Measurements from ENCODE around the gene PRKCE.
A peak's percentile ranks its signal among the peaks of the same experiment; 100 is the strongest.

Gene PRKCE

DNA sequence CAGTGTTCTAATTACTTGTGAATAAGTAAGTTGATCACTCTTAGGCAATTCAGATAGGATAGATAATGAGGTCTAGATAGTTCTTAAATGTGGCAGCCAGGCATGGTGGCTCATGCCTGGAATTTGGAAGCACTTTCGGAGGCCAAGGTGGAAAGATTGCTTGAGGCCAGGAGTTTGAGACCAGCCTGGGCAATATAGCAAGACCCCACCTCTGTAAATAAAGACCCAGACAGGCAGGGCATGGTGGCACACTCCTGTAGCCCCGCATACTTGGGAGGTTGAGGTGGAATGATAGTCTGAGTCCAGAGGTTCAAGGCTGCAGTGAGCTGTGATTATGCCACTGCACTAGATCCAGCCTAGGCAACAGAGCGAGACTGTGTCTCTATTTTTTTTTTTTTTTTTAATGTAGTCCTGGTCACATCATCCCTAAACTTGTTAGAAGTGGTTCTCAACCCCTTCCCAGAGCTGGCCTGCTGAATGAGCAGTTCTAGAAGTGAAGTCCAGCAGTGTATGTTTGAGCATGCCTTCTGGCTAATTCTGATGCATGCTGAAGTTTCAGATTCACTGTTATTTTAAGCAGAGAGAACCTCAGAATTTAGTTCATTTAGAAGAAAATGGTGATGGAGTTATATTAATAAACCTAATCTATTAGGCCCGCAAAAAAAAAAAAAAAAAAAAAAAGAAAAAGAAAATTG, 306.2 kb downstream of the PRKCE start:
- Histone ChIP-seq H3K36me3 (no peaks in the 10 kb centered on the region), H3K4me3 (ENCODE audit: low read depth, low read length) (no peak overlapping the region), H3K4me1 (peaks cover 31% of the 10 kb centered on the region), H3K9me3 (no peaks in the 10 kb centered on the region), H3K27me3 (no peaks in the 10 kb centered on the region)
- DNase-seq: no peak
- TF ChIP-seq, protein P1, sequence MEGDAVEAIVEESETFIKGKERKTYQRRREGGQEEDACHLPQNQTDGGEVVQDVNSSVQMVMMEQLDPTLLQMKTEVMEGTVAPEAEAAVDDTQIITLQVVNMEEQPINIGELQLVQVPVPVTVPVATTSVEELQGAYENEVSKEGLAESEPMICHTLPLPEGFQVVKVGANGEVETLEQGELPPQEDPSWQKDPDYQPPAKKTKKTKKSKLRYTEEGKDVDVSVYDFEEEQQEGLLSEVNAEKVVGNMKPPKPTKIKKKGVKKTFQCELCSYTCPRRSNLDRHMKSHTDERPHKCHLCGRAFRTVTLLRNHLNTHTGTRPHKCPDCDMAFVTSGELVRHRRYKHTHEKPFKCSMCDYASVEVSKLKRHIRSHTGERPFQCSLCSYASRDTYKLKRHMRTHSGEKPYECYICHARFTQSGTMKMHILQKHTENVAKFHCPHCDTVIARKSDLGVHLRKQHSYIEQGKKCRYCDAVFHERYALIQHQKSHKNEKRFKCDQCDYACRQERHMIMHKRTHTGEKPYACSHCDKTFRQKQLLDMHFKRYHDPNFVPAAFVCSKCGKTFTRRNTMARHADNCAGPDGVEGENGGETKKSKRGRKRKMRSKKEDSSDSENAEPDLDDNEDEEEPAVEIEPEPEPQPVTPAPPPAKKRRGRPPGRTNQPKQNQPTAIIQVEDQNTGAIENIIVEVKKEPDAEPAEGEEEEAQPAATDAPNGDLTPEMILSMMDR (IDR thresholded peaks at IDR 0.05; ENCODE audit: low read depth, low read length): no peak

DNA sequence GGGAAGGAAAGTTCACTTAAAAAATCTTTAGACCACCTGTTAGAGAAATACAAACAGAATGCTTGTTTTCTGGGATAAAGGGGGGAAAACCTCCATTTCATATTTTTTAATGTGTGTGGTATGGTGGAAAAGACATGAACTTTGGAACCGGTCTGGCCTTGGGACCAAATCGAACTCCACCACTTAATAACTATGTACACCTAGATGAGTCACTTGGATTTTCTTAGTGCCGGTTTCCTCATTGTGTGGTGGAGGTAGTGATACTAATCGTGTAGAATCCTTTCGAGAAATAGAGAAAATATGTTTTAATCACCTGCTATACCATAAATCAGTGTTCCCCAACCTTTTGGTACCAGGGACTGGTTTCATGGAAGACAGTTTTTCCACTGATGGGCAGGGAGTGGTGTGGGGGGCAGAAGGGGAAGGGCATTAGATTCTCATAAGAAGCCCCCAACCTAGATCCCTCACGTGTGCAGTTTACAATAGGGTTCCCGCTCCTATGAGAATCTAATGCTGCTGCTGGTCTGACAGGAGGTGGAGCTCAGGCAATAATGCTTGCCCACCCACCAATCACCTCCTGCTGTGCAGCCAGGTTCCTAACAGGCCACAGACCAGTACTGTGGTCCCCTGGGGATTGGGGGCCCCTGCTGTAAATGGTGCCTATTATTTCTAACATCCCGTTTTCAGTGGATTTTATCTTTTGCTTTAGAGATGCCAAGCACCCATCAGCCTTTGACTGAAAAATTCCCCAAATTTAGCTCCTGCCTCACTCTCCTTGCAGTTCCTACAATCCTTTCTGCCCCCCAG, 308.8 kb downstream of the PRKCE start:
- DNase-seq: peak; percentile 78
- Histone ChIP-seq H3K4me3 (ENCODE audit: low read depth, low read length) (no peak overlapping the region), H3K4me1 (peaks cover 43% of the 10 kb centered on the region), H3K27me3 (no peaks in the 10 kb centered on the region), H3K9me3 (no peaks in the 10 kb centered on the region), H3K36me3 (no peaks in the 10 kb centered on the region)
- TF ChIP-seq, protein P1 (IDR thresholded peaks at IDR 0.05; ENCODE audit: low read depth, low read length): no peak

DNA sequence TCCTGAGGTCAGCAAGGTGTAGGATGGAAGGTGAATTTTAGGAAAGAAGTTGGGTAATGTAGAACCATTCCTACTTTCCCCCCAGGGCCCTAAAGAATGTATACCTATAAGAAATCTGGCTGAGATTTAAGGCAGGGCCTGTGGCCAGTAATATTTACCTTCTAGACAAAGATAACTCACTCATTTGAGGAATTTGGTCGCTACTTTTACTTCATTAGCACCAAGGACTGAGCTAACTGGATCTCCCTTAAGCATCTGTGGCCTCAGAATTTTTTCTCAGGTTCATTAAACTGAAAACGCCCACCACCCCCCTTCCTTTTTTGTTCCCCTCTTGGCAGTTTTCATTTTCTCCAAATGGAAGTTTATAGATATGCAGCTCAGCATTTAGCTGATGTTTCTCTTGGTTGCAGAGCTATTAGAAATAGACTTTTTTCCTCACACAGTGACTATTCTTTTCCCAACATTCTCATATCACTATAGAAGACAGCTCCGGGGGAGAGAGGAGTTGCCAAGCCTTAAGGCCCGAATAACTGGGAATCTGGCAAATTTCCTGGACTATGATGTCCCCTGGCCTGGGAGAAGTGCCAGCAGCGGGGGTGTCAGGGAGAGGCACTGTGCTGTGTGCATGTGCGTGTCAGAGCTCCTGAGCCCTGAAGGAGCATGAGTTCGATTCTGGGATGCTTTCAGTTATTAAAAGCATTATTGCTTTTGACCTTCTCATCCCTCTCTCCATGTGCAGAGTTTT, 310.9 kb downstream of the PRKCE start:
- peak; percentile 77 for DNase-seq
- Histone ChIP-seq H3K9me3 (no peaks in the 10 kb centered on the region), H3K4me1 (peaks cover 48% of the 10 kb centered on the region), H3K4me3 (ENCODE audit: low read depth, low read length) (no peak overlapping the region), H3K36me3 (no peaks in the 10 kb centered on the region), H3K27me3 (no peaks in the 10 kb centered on the region)
- TF ChIP-seq, protein P1 (IDR thresholded peaks at IDR 0.05; ENCODE audit: low read depth, low read length): no peak

DNA sequence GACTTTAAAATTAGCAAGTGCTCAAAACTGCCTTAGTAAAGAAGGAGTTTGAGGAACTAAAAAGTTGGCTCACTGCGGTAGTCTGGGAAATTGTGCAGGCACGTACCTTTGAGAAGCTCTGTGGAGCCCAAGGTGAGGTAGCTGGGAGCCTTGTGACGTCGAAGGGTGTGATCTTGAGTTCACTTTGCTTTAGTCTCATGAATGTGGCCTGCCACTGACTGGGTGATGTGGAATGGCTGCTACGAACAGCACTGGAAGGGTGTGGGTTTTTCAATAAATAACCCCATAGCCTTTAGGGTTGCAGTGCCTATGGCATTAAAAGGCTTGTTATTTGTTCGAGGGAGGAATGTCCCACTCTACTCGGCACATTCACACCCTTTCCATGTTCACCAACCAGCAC, 312.3 kb downstream of the PRKCE start:
- peaks cover 48% of the 10 kb centered on the region for H3K4me1 ChIP-seq
- TF ChIP-seq, protein P1 (IDR thresholded peaks at IDR 0.05; ENCODE audit: low read depth, low read length): no peak
- no peak for DNase-seq
- no peaks in the 10 kb centered on the region for H3K9me3 ChIP-seq
- no peaks in the 10 kb centered on the region for H3K27me3 ChIP-seq
- H3K4me3 ChIP-seq (ENCODE audit: low read depth, low read length): no peak overlapping the region
- no peaks in the 10 kb centered on the region for H3K36me3 ChIP-seq

DNA sequence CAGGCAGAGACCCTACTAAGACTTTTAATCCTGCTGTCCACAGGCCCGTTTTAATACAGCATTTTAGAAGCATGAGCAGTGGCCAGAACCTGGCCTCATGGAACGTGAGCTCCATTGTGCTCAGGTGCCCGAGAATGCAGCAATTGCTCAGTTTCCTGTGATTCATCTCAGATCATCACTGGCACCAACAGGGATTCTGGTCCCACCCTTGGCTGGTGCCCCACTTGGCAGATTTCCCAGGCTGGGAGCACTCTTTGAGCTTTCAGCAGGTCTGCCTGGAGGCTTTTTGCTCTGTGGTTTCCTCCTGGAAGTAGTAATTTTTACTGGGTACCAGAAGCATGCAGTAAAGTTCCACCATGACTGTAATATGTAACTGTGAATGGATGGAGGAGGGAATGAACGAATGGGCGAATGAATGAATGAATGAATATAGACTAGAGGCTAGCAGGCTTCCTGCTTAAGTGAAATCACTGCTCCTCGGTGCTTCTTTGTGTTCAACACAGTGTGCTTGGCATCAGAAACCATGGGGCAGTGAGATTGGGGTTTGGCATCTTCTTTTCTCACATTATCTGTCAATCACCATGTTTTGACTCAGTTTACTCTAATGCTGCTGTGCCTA, 312.9 kb downstream of the PRKCE start:
- Histone ChIP-seq H3K4me3 (ENCODE audit: low read depth, low read length) (no peak overlapping the region), H3K4me1 (peaks cover 52% of the 10 kb centered on the region), H3K36me3 (no peaks in the 10 kb centered on the region), H3K27me3 (no peaks in the 10 kb centered on the region), H3K9me3 (no peaks in the 10 kb centered on the region)
- DNase-seq: peak; percentile 91
- TF ChIP-seq, protein P1 (IDR thresholded peaks at IDR 0.05; ENCODE audit: low read depth, low read length): no peak

Measured in BE2C (cell line).